Bone marrow (tissue), 2 donors: ENCODE data around the gene FOXP1.

Experiments
- DNase-seq, 2 donors: peaks; one replicate each; lab custom pipeline; 2025; lab: John Stamatoyannopoulos, UW

Gene FOXP1

DNA sequence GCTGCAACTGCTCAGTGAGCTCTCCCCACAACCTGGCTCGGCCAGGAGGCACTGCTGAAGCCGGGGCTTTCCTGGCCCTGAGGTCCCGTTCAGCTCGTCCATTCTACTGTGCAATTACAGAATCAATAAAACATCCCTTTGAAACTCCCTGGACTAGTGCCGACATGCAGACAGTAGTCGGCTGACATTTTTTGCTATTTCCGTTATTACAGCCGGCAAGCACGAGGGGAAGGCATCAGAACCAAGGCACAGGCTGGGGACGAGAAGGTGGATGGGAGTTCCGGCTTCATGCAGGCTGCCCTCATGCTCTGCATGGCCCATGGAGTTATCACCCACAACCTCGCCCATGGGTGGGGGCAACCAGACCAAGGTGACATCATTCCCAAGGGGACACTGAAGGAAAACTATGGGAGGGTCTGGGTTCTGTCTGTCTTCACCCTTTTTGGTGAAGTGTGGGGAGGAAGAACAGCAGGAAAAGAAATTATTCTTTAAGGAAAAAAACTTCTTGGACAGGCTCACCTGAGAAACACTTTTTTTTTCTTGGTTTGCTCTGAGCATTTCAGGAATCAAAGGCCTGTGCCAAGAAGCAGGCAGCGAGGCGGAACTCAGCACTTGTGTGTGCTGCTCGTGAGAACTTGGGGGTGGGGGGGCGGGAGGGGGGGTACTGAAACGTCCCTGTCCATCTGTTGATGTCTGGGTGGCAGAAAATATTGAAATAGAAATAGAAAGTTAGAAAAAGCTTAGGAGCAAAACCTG is 154.5 kb downstream of the FOXP1 start:
- no peak for DNase-seq

GRCh38 chr3:71425491-71426071 is 157.9 kb downstream of the FOXP1 start:
- no peak for DNase-seq

GRCh38 chr3:71423151-71423906 is 160.2 kb downstream of the FOXP1 start:
- no peak for DNase-seq

GRCh38 chr3:71421820-71422566 is 161.5 kb downstream of the FOXP1 start:
- peak in 1 of 2 donors; percentile 60 for DNase-seq

GRCh38 chr3:71421475-71421819 is 162.1 kb downstream of the FOXP1 start:
- DNase-seq, result no peak

DNA sequence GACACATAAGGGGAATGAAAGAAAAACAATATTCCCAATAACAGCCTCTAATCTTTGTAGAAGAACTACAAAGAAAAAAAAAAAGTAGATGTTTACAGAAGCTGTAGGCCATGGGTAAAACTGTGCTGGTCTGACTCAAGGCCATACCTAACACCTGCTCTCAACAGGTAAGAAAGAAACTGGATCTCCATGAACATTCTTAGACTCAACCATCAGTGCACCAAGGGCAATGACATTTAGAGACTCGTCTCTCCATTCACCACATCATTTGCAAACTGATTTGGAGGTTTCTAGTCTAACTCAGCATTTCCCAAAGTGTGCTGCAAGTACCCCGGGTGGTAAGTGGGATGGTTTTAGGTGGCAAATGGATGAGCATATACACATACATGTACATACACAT is 164.2 kb downstream of the FOXP1 start:
- DNase-seq, result no peak

DNA sequence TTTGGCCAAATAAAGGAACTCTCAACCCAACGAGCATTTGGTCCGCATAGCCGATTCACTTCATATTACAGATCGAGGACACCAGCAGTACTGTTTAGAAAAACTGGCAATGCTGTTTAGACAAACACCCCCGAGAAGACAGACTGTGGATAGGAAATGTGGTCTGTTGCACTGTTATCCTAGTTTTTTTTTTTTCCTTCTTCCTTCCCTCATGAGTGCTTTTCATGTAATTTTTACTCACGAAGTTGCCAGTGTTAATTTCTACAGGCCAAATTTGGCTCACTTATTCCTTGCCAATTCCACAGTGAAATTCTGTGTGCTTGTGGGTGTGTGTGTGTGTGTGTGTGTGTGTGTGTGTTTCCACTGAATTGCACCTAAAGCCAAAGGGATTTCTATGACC is 165.7 kb downstream of the FOXP1 start:
- DNase-seq, result no peak

GRCh38 chr3:71416876-71417275 is 166.7 kb downstream of the FOXP1 start:
- DNase-seq, result no peak

DNA sequence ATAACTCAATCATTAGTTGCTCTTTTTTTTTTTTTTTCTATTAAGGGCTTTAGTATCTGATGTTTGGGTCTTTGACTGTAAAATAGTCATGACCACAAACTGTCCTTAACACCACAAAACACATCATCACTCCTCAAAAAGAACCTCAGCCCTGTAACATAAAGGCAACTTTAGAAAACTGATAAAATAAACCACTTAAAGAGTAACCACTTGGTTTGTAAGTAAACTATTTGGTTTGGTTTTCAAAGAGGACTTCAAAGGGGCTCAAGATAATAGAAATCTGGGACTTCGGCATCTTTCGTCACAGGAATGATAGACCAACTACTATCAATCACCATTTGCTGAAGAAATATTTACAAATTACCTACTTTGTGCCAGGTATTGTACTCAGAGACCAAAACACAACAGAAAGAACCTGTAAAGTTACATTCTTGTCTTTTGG is 167.8 kb downstream of the FOXP1 start:
- DNase-seq, result no peak

GRCh38 chr3:71414189-71414927 is 169.2 kb downstream of the FOXP1 start:
- no peak for DNase-seq

GRCh38 chr3:71413572-71413971 is 170.0 kb downstream of the FOXP1 start:
- DNase-seq, result no peak

DNA sequence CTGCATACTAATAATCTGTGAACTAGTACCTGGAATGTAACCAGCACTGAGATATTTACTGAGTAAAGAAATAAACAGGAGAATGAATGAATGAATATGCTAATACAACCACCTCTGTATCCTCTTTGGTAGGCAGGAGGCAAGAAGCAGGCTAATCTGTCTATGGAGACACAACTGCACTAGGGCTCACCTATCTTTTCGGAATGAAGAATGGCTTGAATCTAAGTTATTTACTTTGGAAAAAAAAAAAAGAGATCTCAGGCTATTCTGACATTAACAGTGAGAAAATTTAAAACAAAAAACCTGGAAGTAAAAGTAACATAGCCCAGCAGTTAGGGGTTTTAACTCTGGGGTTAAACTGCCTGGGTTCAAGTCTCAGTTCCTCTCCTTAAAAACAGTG is 174.2 kb downstream of the FOXP1 start:
- no peak for DNase-seq

- no peak for DNase-seq
These were observed 174.6 kb downstream of the FOXP1 start for GRCh38 chr3:71408903-71409302.

DNA sequence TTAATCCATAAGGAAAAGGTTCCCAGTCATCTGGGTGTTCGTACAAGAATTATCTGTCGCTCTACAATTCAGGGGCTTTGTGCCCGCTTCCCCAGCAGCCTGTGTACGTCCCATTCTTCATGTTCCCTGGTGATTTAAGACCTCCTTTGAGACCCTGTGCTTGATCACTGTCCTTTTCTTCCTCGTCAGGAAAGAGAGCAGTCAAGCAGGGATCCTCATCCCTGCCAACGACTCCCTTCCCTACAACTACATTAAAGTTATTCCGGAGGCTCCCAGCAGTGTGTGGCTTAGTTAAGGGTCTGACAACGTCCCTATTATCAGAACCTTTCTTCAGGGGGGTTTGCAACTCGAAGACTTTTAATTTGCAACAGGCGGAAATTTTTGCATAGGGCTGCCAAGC is 175.7 kb downstream of the FOXP1 start:
- DNase-seq, result no peak

- DNase-seq, result no peak
These were observed 176.3 kb downstream of the FOXP1 start for GRCh38 chr3:71406972-71407810.

- peak in 1 of 2 donors; percentile 59 for DNase-seq
These were observed 180.6 kb downstream of the FOXP1 start for GRCh38 chr3:71402911-71403310.

GRCh38 chr3:71402280-71402679 is 181.2 kb downstream of the FOXP1 start:
- DNase-seq, result no peak

DNA sequence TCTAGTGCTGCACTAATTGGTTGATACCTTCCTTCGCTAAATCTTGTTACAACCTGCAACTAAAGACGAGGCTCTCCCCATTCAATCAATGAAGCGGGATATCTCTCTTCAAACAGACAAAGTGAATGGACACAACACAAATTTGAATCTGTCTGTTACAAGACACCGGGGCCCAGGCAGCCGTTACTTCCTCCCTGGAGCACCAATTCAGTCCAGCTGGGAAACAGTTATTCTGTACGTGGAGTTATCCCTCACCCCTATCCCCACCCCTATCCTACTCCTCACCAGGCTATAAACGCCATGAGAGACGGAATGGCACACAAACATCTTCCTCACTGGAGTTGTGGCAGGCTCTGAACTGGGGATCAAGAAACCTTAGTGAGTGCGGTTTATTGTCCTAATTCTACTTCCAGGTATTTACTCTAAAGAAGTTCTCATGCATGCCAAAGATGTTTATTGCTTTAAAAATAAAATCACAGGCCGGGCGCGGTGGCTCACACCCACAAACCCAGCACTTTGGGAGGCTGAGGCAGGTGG is 181.8 kb downstream of the FOXP1 start:
- DNase-seq, result no peak

DNA sequence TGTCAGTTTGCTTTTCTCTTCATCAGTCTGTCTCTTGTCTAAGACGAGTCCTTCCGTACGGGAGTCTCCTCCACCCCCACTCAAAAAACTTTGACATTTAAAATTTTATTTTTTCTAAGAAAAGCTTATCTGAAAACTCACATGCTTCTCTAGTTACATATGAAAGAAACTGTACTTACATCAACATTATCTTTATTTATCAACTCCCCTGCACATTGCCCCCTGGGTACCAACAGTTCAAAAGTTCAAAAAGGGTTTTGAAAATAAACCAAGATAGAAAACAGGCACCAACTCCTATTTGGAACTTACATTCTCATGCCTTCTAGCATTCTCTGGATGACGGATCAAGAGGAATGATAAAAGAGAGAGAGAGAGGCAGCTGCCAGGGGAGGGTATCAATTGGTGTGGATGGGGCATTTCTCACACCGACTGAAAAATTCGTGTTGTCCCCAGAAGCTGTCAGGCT is 182.5 kb downstream of the FOXP1 start:
- DNase-seq, result no peak

DNA sequence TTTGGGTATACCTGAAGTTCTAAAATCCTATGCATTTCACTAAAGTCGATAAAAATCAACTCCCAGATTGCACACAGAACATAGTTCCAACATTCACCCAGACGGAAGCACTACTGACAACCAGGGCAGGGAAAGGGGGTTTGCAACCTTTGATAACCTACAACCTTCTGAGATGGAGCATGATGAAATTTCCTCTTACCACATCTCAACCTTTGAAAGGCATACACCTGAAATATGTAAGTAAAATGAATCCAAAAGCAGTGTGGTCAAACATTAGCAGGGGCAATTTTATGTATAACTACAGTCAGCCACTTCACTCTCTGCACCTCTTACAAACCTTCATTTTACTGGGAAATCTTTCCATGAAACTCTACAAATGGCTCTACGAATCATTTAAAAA is 184.1 kb downstream of the FOXP1 start:
- DNase-seq, result no peak
